Endothelial cell of umbilical vein (primary cell): ENCODE measurements around the gene PLEKHB1. TPM values are rescaled to one million over a fixed set of nuclear protein-coding genes. Genes with fewer than 3 reads are reported as not detected.

Experiments
- BruUV-seq: library from RNA; stranded (reverse); fragments of 400-500 nt; replicated peaks from 2 replicates; lab custom pipeline; 2021; lab: Mats Ljungman, UMichigan
- CTCF ChIA-PET: fragments of 300-600, 350-600 bp; sonication (Branson Sonifier 250); formaldehyde crosslinking; loops from one replicate; lab custom pipeline; 2021; ENCODE audit warnings: antibody characterized with exemption, inconsistent platforms; lab: Charles Lee
- POLR2A ChIA-PET: fragments of 300-600, 350-600 bp; sonication (Branson Sonifier 250); formaldehyde crosslinking; loops from one replicate; lab custom pipeline; 2021; ENCODE audit warnings: antibody characterized with exemption, inconsistent platforms; lab: Charles Lee
- DNase-seq: peaks from one replicate; pipeline ENCODE4 v3.0.0-alpha.2; 2011; ENCODE audit warnings: low read depth, low spot score
- FAIRE-seq: peaks from 2 replicates; lab custom pipeline; 2011; peaks lifted over from hg19 to GRCh38; lab: Jason Lieb, UNC
- H2AFZ ChIP-seq: 2 replicates; pipeline ENCODE4 v1.6.0; 2012; ENCODE audit warnings: low read depth, low read length, control low read depth, inconsistent platforms
- H3K27ac ChIP-seq: 2 replicates; pipeline ENCODE4 v1.5.1; 2011; ENCODE audit warnings: low read depth, mild to moderate bottlenecking, control low read depth, low read length, moderate library complexity; ENCODE audit not compliant: insufficient read depth
- H3K27me3 ChIP-seq, 2 experiments: 2 replicates each; pipeline versions ENCODE4 v1.6.0 to v1.6.1; 2011; ENCODE audit warnings: low read length in 2 of 2, mixed read lengths in 1 of 2; ENCODE audit not compliant: control insufficient read depth in 2 of 2, insufficient read depth in 2 of 2
- H3K36me3 ChIP-seq, 2 experiments: 2 replicates in 1 of 2; 3 replicates in 1 of 2; pipeline ENCODE4 v1.5.1; 2011; ENCODE audit warnings: low read length in 2 of 2, mild to moderate bottlenecking in 1 of 2, moderate library complexity in 1 of 2; ENCODE audit not compliant: control insufficient read depth in 2 of 2, insufficient read depth in 2 of 2; ENCODE audit errors: extremely low read depth in 1 of 2
- H3K4me1 ChIP-seq: 3 replicates; pipeline ENCODE4 v1.5.1; 2011; ENCODE audit warnings: mild to moderate bottlenecking, low read length; ENCODE audit not compliant: control insufficient read depth, insufficient read depth; ENCODE audit errors: extremely low read depth
- H3K4me2 ChIP-seq: 2 replicates; pipeline ENCODE4 v1.6.1; 2011; ENCODE audit warnings: low read length, control low read depth, mixed read lengths; ENCODE audit not compliant: insufficient read depth
- H3K4me3 ChIP-seq, 3 experiments: fragments of 200-600 bp in 1 of 3; sonication (generic), shearing (Covaris generic) in 1 of 3; replicated peaks in 1 of 3; 2 replicates each; pipeline ENCODE4 v1.5.1; 2011 to 2016; ENCODE audit warnings: control low read depth in 3 of 3, low read length in 3 of 3, mild to moderate bottlenecking in 2 of 3, inconsistent platforms in 1 of 3, low read depth in 1 of 3, moderate library complexity in 1 of 3; ENCODE audit not compliant: insufficient read depth in 1 of 3
- H3K79me2 ChIP-seq: 2 replicates; pipeline ENCODE4 v1.6.0; 2012; ENCODE audit warnings: low read length, inconsistent platforms; ENCODE audit not compliant: control insufficient read depth, insufficient read depth
- H3K9ac ChIP-seq: replicated peaks from 2 replicates; pipeline ENCODE3; 2011; ENCODE audit warnings: low read length, control low read depth; ENCODE audit not compliant: insufficient read depth; ENCODE audit errors: extremely low read depth
- H3K9me1 ChIP-seq: replicated peaks from 3 replicates; pipeline ENCODE4 v1.6.0; 2011; ENCODE audit warnings: mild to moderate bottlenecking, low read length; ENCODE audit not compliant: control insufficient read depth, insufficient read depth; ENCODE audit errors: extremely low read depth
- H3K9me3 ChIP-seq: replicated peaks from 2 replicates; pipeline ENCODE4 v1.5.1; 2012; ENCODE audit warnings: low read length, inconsistent platforms; ENCODE audit not compliant: control insufficient read depth, insufficient read depth
- H4K20me1 ChIP-seq: replicated peaks from 2 replicates; pipeline ENCODE3; 2011; ENCODE audit warnings: mild to moderate bottlenecking, low read length; ENCODE audit not compliant: control insufficient read depth, insufficient read depth; ENCODE audit errors: extremely low read depth
- EZH2 ChIP-seq: IDR thresholded peaks from 2 replicates; pipeline ENCODE4 v1.6.1; 2012; ENCODE audit warnings: borderline replicate concordance, low read depth, mild to moderate bottlenecking, moderate library complexity, low read length, inconsistent platforms; ENCODE audit not compliant: severe bottlenecking
- MYC ChIP-seq: IDR thresholded peaks from one replicate; pipeline ENCODE4 v1.6.1; 2011; ENCODE audit warnings: mild to moderate bottlenecking, low read depth, low read length
- POLR2AphosphoS5 ChIP-seq: IDR thresholded peaks from 2 replicates; pipeline ENCODE4 v1.6.1; 2012; ENCODE audit warnings: low read depth, mild to moderate bottlenecking, control low read depth, low read length, moderate library complexity; ENCODE audit not compliant: insufficient read depth
- dilution Hi-C: fragments of 300-500 bp; cut with MboI; formaldehyde crosslinking; loops from one replicate; pipeline ENCODE4 v1.15.0; 2019; ENCODE audit warnings: low sequenced_read_pairs; ENCODE audit not compliant: extremely low pct_ligation_motif_present
- intact Hi-C: fragments of 100-400 bp; cut with micrococcal nuclease; formaldehyde crosslinking; loops from one replicate; pipeline ENCODE4 v1.10.0; 2022
- polyA plus RNA-seq, 4 experiments: library from polyadenylated mRNA; depleted of rRNA in 3 of 4; stranded (reverse) in 3 of 4; unstranded in 1 of 4; fragments of >200 nt; gene quantifications; 2 replicates each; pipeline versions ENCODE4 v1.2.1 to v1.2.3, GENCODE V29; 2011 to 2012; ENCODE audit warnings: missing spikeins in 1 of 4
- total RNA-seq: library from RNA; stranded (reverse); gene quantifications from 2 replicates; pipeline ENCODE4 v1.2.3, GENCODE V29; 2021
- TF ChIP-seq, protein P1 (sequence below), 2 donors: IDR thresholded peaks; 1 replicate in 1 of 2; 2 replicates in 1 of 2; pipeline ENCODE4 v1.5.1; 2011; ENCODE audit warnings: low read length in 2 of 2, mild to moderate bottlenecking in 2 of 2, moderate library complexity in 2 of 2, control low read depth in 1 of 2, inconsistent platforms in 1 of 2, low read depth in 1 of 2; ENCODE audit not compliant: insufficient read depth in 1 of 2; ENCODE audit errors: extremely low read depth in 1 of 2
- TF ChIP-seq, protein P2 (sequence below): IDR thresholded peaks from 2 replicates; pipeline ENCODE4 v1.6.1; 2011; ENCODE audit not compliant: insufficient read depth, insufficient read length

PLEKHB1 gene
- total and polyA plus RNA-seq, 2 donors (not counting 3 experiments of a cell fraction or from before 2014, with no cell fraction given), result 0.75 to 0.99 TPM

DNA sequence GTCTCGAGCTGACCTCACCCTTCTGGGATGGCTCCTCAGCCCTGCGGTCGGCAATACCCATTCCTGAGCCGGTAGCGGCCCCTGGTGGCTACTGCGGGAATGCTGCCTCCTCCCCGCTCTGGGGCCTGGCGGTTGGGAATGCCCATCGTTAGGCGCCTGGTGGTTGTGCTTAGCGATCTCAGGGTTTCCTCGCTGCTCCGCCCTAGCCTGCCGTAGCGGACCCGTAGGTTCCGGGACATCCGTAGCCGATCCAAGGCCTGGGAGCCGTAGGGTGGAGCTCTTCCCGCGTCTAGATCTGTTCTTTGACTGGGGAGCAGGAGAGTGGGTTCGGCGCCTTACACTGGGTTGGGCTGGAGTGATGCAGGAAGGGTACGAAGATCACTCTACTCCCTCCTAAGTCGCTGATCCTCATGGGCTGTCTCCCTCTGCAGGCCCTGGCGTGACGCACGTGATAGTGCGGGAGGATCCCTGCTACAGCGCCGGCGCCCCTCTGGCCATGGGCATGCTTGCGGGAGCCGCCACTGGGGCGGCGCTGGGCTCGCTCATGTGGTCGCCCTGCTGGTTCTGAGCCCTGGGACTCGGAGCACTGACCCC, 14.8 kb downstream of the PLEKHB1 start:
- Histone ChIP-seq H3K9ac (peak overlapping the region; percentile 36), H3K4me3 (peak overlapping the region in 2 of 3 experiments; percentile 26 to 32), H3K9me3 (no peaks in the 10 kb centered on the region), H3K27ac (no peak overlapping the region), H4K20me1 (no peaks in the 10 kb centered on the region), H2AFZ (peak overlapping the region; percentile 93), H3K4me2 (peak overlapping the region; percentile 60), H3K9me1 (no peaks in the 10 kb centered on the region), H3K79me2 (no peaks in the 10 kb centered on the region), H3K4me1 (peaks cover 6% of the 10 kb centered on the region), H3K36me3 (no peaks in the 10 kb centered on the region), H3K27me3 (no peaks in the 10 kb centered on the region)
- BruUV-seq, result no TSS peak
- TF ChIP-seq POLR2AphosphoS5 (peak; percentile 50), EZH2 (no peak), MYC (no peak)
- TF ChIP-seq, protein P1, sequence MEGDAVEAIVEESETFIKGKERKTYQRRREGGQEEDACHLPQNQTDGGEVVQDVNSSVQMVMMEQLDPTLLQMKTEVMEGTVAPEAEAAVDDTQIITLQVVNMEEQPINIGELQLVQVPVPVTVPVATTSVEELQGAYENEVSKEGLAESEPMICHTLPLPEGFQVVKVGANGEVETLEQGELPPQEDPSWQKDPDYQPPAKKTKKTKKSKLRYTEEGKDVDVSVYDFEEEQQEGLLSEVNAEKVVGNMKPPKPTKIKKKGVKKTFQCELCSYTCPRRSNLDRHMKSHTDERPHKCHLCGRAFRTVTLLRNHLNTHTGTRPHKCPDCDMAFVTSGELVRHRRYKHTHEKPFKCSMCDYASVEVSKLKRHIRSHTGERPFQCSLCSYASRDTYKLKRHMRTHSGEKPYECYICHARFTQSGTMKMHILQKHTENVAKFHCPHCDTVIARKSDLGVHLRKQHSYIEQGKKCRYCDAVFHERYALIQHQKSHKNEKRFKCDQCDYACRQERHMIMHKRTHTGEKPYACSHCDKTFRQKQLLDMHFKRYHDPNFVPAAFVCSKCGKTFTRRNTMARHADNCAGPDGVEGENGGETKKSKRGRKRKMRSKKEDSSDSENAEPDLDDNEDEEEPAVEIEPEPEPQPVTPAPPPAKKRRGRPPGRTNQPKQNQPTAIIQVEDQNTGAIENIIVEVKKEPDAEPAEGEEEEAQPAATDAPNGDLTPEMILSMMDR (IDR thresholded peaks at IDR 0.05; ENCODE audit: extremely low read depth in 1 of 2, insufficient read depth in 1 of 2, low read depth in 1 of 2, low read length in 2 of 2), result peak; percentile 96 to 98
- TF ChIP-seq, protein P2, sequence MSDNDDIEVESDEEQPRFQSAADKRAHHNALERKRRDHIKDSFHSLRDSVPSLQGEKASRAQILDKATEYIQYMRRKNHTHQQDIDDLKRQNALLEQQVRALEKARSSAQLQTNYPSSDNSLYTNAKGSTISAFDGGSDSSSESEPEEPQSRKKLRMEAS, result peak; percentile 14
- peak; percentile 90 for FAIRE-seq
- intact Hi-C loops (loop anchor here (1.0 to 2.0 kb wide), 6 partner anchors 36 to 354 kb away; partner anchors contain the start of gene RELT), dilution Hi-C loops (no loop called here)
- ChIA-PET POLR2A (interaction anchor here (0.6 to 0.7 kb wide), 3 partner anchors 182 to 354 kb away, joined by 3 to 5 read pairs (median 4); no protein-coding TSS in a partner anchor), CTCF (interaction anchor here (0.5 to 6.0 kb wide), 51 partner anchors 9 to 373 kb away, joined by 3 to 243 read pairs (median 4); partner anchors contain the start of gene PLEKHB1)
- peak; percentile 84 for DNase-seq
